HG03039 (cell line): ENCODE data around the gene IDH1.
"Not testable (repeated sequence)": the region's sequence is repeated elsewhere in the genome, so short reads cannot be mapped to it uniquely, and the experiment has no call there.

ENCODE experiments used
- ATAC-seq: cut with Tn5 transposase; IDR thresholded peaks from one replicate; pipeline ENCODE4 v1.9.1; 2021; ENCODE audit warnings: mild to moderate bottlenecking, moderate library complexity; ENCODE audit not compliant: unreplicated experiment

Gene IDH1

DNA sequence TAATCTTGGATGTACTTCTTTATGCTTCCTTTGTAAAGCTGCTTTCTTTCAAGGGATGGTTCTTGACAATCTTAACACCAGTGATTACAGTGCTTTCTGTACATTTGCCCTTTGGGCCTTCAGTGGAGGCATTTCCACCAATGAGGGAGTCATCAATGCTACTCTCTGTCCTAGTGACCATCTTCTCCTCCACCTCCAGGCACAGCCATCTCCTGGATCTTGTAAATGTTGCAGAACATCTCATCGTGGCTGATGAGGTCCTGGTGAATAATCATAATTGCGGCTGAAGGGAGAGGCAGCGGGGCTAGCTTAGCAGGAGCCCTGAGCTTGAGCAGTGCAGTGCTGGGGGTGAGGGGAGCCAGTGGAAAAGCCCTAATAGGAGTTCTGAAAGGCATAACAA lies 32.5 kb downstream of the IDH1 start:
- ATAC-seq, result no peak

DNA sequence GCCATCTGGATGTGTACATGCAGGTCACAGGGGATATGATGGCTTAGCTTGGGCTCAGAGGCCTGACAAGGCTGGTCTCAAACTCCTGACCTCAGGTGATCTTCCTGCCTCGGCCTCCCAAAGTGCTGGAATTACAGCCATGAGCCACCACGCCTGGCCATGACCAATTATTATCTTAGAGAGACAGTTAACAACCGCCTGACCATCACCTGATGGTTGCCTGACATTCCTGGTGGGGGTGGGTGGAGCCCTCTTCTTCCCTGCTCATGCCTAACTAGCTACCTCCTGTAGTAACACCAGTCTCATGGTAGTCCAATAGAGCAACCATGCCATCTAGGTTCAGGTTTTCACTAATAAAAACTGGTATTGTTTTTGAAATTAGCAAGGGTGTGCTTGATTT lies 33.0 kb downstream of the IDH1 start:
- ATAC-seq, result not testable (repeated sequence)

GRCh38 chr2:208210688-208211451 lies 44.0 kb downstream of the IDH1 start:
- no peak for ATAC-seq

DNA sequence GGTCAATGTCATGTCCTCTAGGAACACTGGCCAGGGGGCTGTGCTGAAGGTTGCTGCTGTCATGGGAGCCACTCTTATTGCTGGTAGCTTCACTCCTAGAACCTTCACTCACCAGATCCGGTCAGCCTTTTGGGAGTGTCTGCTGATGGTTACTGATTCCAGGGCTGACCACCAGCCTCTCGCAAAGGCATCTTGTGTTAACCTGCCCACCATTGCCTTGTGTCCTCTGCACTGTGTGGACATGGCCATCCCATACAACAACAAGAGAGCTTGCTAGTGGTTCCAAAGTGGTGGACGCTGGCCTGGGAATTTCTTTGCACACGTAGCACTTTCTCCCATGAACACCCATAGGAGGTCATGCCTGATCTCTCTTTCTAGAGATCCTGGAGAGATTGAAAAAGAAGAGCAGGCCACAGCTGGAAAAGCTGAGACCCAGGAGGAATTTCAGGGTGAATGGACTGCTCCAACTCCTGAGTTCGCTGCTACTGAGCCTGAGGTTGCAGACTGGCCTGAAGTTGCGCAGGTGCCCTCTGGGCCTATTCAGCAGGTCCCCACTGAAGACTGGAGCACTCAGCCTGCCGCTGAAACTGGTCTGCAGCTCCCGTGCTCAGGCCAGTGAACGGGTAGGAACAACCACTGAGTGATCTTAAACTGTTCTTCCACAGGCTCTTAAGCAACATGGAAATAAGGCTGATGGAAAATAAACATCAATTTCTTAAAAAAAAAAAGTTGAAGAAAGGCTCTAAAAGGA lies 46.4 kb downstream of the IDH1 start:
- ATAC-seq, result no peak

GRCh38 chr2:208207769-208208168 lies 47.1 kb downstream of the IDH1 start:
- no peak for ATAC-seq

- no peak for ATAC-seq
Observed at GRCh38 chr2:208204166-208204565, 50.7 kb downstream of the IDH1 start.

DNA sequence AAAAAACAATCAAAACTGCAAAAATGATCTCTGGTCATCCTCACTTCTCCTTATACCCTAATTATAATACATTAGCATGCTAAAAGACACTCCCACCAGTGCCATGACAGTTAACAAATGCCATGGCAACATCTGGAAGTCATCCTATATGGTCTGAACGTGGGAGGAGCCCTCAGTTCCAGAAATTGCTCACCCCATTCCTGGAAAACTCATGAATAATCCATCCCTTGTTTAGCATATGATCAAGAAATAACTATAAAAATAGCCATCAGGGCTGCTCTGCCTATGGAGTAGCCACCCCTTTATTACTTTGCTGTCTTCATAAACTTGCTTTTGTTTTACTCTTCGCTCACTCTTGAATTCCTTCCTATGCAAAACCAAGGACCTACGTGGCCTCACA lies 59.3 kb downstream of the IDH1 start:
- no peak for ATAC-seq

- ATAC-seq, result no peak
Observed at GRCh38 chr2:208192611-208193236, 62.1 kb downstream of the IDH1 start.

DNA sequence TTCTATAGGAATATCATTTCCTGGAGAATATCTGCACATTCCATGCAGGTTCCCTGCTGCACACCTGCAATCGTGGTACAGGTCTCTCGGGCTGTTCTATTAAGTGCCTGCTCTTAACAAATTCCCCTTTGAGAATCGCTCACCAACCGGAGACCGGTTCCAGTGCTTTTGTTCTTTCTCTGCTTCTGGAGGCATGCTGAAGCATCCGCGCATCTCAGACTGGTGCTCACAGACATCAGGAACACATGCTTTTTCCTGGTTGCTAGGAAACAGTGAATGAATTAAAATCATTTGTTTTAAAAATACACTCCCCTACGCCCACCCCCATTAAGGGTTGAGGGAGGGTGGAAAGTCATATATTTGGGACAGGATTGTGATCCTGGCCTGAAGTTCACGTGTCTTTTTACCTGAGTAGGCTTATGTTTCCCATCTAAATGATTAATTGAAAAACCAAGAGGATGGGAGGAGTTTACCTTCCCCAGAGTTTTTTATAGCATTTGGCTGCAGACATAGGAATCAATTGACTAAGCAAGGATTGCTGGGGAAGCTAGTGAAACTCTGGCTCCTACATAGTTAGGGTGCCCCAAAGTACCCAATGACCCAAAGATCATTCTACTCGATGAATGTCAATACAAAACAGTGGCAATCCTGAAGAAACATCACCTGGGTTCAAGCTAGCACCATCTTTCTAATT lies 64.9 kb downstream of the IDH1 start, which contains the start of gene C2orf80:
Gene C2orf80 (minus strand): TSS at position 221 of the 694 bp plus-strand sequence. CDS start 3,044 bp downstream, outside the sequence.
- ATAC-seq, result no peak

DNA sequence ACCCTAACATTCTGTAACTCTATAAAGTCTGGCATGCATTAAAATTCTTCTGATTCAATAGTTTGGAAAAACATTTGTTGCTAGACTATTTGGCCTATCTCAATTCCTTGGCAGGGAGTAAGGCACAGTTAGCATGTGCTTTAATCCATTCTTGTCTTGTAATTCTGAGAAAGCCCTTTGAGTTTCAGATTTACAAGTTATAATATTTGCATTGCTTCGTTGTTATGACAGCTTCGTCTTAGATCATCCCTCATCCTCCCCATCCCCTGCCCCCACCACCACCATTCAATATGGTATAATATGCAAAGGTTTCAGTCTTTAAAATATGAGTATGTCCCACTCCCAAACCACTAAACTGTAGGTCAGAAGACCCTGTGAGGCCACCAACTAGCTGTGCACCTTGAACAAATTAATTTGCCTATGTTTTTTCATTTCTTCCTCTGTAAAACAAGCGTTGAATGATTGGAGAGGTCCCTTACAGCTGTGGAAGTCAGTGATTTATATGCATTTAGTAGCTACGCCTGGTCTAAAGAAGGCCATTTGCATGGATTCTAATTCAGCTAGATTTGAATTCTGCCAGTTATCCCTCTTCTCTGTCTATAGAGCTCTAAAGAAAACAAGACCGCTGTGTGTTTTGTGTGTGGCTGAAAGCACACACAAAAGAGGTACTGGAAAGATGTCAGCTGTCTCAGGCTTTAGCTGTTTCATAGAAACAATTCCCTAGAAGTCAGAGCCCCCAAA lies 65.6 kb downstream of the IDH1 start:
- ATAC-seq, result no peak

DNA sequence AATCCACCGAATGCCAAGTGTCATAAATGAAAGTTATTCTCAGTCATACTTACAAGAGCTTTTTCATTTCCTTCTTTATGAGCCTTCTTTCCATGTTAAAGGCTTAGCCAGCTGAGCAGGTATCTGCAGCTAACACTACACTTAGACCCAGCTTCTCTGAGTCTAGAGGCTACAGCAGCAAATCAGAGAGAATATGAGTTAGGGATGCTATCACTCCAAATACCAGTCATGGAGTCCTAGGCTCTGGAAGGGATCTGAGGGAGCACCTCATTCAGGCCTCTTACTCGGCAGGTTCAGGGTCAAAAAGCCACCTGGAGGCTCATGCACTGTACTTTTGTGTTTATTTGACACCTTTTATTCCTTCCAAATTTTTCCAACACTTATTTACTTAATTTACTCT lies 68.0 kb downstream of the IDH1 start:
- ATAC-seq, result no peak

GRCh38 chr2:208186465-208186864 lies 68.4 kb downstream of the IDH1 start:
- no peak for ATAC-seq
